ENCODE measurements around the gene ST8SIA4.
A peak's percentile ranks its signal among the peaks of the same experiment; 100 is the strongest.

ST8SIA4 gene

DNA sequence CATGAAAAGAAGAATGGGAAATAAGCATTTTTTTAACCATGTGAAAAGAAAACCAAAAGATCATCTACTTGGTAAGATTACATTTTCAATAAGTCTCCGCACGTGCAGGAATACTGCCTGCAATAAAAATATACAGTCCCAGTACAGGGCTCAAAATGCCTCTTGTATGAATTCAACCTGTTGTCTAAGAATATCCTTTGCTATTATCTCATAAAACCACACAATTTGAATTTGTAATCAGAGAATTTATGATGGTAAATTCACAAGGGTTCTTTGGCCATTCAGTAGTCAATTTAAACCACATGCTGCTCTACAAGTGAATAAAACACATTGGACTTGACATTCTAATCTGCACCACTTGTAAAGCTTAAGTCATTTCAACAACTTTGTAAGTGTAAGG lies 46.6 kb downstream of the ST8SIA4 start:
- H3K36me3 Mint-ChIP-seq, result peaks cover 34 to 44% of the 10 kb centered on the region in 2 donors
- peak overlapping the region; percentile 71 for H3K27ac Mint-ChIP-seq
- no peak for DNase-seq
- H3K4me1 Mint-ChIP-seq, result peaks cover 35 to 62% of the 10 kb centered on the region in 2 donors
- H3K27me3 Mint-ChIP-seq, result no peaks in the 10 kb centered on the region
- H3K9me3 Mint-ChIP-seq, result peaks cover 2 to 13% of the 10 kb centered on the region in 2 donors
- no peak for ATAC-seq (replicated peaks)
- peak overlapping the region; percentile 35 to 53 for H3K4me3 Mint-ChIP-seq

GRCh38 chr5:100855937-100856430 lies 47.1 kb downstream of the ST8SIA4 start:
- ATAC-seq (replicated peaks), result no peak
- no peaks in the 10 kb centered on the region for H3K27me3 Mint-ChIP-seq
- H3K9me3 Mint-ChIP-seq, result peaks cover 2 to 13% of the 10 kb centered on the region in 2 donors
- peak overlapping the region; percentile 71 for H3K27ac Mint-ChIP-seq
- no peak for DNase-seq
- H3K4me1 Mint-ChIP-seq, result peaks cover 31 to 57% of the 10 kb centered on the region in 2 donors
- peaks cover 33 to 40% of the 10 kb centered on the region in 2 donors for H3K36me3 Mint-ChIP-seq
- H3K4me3 Mint-ChIP-seq, result peak overlapping the region; percentile 27 to 35

- H3K9me3 Mint-ChIP-seq, result peaks cover 1 to 8% of the 10 kb centered on the region in 2 donors
- DNase-seq, result no peak
- no peaks in the 10 kb centered on the region for H3K27me3 Mint-ChIP-seq
- peaks cover 31 to 34% of the 10 kb centered on the region in 2 donors for H3K36me3 Mint-ChIP-seq
- no peak for ATAC-seq (replicated peaks)
- H3K27ac Mint-ChIP-seq, result peak overlapping the region; percentile 88
- peak overlapping the region in 1 of 2 donors; percentile 36 for H3K4me3 Mint-ChIP-seq
- H3K4me1 Mint-ChIP-seq, result peaks cover 27 to 50% of the 10 kb centered on the region in 2 donors
Observed at GRCh38 chr5:100855295-100855694, 47.8 kb downstream of the ST8SIA4 start.

DNA sequence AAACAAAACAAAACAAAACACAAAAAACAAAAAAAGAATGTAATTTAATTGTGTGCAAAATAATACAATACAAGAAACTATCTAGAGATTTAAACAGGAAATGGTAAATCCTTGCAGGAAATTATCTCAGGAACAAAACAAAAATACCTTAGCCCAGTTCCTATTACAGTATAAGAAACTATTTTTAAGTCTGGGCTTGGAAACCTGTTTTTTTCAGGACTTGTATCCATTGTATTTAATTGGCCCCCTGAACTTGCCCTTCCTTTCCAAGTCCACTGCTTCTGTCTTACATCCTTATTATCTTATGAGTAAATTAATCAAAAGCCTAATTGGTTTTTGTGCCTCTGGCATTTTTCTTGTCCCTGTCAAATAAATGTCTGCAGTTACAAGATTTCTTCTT lies 48.5 kb downstream of the ST8SIA4 start:
- H3K4me3 Mint-ChIP-seq, result peak overlapping the region in 1 of 2 donors; percentile 36
- H3K27ac Mint-ChIP-seq, result peak overlapping the region; percentile 88
- H3K4me1 Mint-ChIP-seq, result peaks cover 24 to 46% of the 10 kb centered on the region in 2 donors
- no peaks in the 10 kb centered on the region for H3K27me3 Mint-ChIP-seq
- H3K9me3 Mint-ChIP-seq, result peaks cover 0 to 5% of the 10 kb centered on the region in 2 donors
- H3K36me3 Mint-ChIP-seq, result peaks cover 27 to 31% of the 10 kb centered on the region in 2 donors
- no peak for DNase-seq
- ATAC-seq (replicated peaks), result no peak

DNA sequence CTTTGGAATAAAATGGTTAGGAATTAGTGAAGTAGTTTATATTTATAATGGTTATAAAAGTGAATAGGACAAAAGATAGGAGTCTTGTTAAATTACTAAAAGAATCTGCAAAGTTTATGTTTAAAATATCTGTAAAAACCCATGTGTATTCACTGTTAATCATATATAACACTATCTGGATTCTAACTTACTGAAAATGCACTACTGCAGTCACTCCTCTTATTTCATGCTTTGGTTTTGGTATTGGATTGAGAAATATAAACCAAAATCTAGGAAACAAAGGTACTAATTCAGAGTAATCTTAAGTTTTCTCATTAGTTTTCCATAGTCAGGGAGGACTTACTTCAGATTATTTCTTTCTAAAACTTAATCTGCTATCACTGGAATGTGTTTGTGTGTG lies 49.5 kb downstream of the ST8SIA4 start:
- no peak for ATAC-seq (replicated peaks)
- DNase-seq, result no peak
- peaks cover 0 to 5% of the 10 kb centered on the region in 2 donors for H3K9me3 Mint-ChIP-seq
- peak overlapping the region; percentile 37 to 69 for H3K4me3 Mint-ChIP-seq
- H3K4me1 Mint-ChIP-seq, result peaks cover 22 to 43% of the 10 kb centered on the region in 2 donors
- H3K27ac Mint-ChIP-seq, result peak overlapping the region; percentile 86
- no peaks in the 10 kb centered on the region for H3K27me3 Mint-ChIP-seq
- peaks cover 26 to 34% of the 10 kb centered on the region in 2 donors for H3K36me3 Mint-ChIP-seq

DNA sequence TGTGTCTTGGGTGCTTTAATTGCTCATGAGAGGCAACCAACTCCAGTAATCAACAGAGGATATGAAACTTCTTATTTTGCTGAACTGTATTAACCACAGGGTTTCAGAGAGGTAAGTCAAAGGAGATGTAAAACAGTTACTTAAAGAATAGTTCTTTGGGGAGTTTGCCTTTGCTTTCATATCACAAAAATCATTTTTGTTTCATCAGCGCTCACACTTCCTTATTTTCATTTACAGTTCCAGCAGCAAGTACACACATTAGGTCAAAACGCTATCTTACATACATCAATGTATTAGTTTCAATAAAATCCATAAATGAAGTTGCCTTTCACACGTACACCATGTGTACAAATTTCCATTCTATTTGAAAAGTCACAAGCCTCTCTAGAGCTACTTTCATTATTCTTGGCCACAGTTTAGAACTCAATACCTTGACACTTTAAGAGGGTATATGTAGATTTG lies 50.1 kb downstream of the ST8SIA4 start:
- H3K36me3 Mint-ChIP-seq, result peaks cover 24 to 31% of the 10 kb centered on the region in 2 donors
- DNase-seq (no peak), ATAC-seq (replicated peaks) (peak; percentile 97 to 98)
- no peaks in the 10 kb centered on the region for H3K27me3 Mint-ChIP-seq
- peaks cover 0 to 5% of the 10 kb centered on the region in 2 donors for H3K9me3 Mint-ChIP-seq
- peaks cover 22 to 39% of the 10 kb centered on the region in 2 donors for H3K4me1 Mint-ChIP-seq
- peak overlapping the region; percentile 76 for H3K27ac Mint-ChIP-seq
- H3K4me3 Mint-ChIP-seq, result peak overlapping the region; percentile 37 to 69

DNA sequence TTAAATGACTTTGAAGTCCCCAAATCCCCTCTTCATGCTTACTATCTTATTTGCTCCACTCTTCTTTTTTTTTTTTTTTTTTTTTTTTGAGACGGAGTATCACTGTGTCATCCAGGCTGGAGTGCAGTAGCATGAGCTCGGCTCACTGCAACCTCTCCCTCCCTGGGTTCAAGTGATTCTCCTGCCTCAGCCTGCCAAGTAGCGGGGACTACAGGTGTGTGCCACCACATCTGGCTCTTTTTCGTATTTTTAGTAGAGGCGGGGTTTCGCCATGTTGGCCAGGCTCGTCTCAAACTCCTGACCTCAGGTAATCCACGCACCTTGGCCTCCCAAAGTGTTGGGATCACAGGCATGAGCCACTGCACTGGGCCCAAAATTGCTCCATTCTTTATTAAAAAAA lies 51.0 kb downstream of the ST8SIA4 start:
- peaks cover 0 to 5% of the 10 kb centered on the region in 2 donors for H3K9me3 Mint-ChIP-seq
- no peaks in the 10 kb centered on the region for H3K27me3 Mint-ChIP-seq
- peaks cover 24 to 39% of the 10 kb centered on the region in 2 donors for H3K4me1 Mint-ChIP-seq

DNA sequence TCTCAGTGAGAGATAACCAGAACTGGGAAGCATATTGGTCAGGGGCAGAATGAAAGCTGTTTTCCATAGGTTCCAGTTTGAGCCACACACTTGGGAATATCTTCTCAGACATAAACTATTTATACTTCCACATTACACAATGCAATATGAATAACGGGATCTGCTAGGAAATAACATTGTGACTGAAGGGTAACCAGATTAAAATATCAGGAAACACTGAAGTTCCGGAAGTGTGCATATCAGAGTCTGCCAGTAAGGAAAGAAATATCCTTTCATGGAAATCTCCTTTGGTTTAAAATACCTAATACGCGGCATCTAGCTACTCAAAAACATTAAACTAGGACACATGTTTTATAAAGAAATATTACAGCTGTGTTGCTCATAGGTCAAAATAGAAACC lies 56.3 kb downstream of the ST8SIA4 start:
- Mint-ChIP-seq H3K4me3 (no peak overlapping the region), H3K9me3 (peaks cover 2 to 5% of the 10 kb centered on the region in 2 donors), H3K27me3 (no peaks in the 10 kb centered on the region), H3K27ac (no peak overlapping the region), H3K36me3 (peaks cover 14 to 32% of the 10 kb centered on the region in 2 donors), H3K4me1 (peaks cover 17 to 31% of the 10 kb centered on the region in 2 donors)
- DNase-seq (no peak), ATAC-seq (replicated peaks) (no peak)

More for the DNA sequence above, 51.0 kb downstream of the ST8SIA4 start:
- Mint-ChIP-seq H3K27ac (peak overlapping the region; percentile 51), H3K4me3 (no peak overlapping the region), H3K36me3 (peaks cover 24 to 31% of the 10 kb centered on the region in 2 donors)
- no peak for ATAC-seq (replicated peaks)
- DNase-seq, result no peak

GRCh38 chr5:100842080-100842479 lies 61.0 kb downstream of the ST8SIA4 start:
- DNase-seq (no peak), ATAC-seq (replicated peaks) (no peak)
- peaks cover 14 to 42% of the 10 kb centered on the region in 2 donors for H3K36me3 Mint-ChIP-seq
- H3K27ac Mint-ChIP-seq, result peak overlapping the region; percentile 93
- peaks cover 2 to 5% of the 10 kb centered on the region in 2 donors for H3K9me3 Mint-ChIP-seq
- H3K27me3 Mint-ChIP-seq, result no peaks in the 10 kb centered on the region
- peak overlapping the region in 1 of 2 donors; percentile 16 for H3K4me3 Mint-ChIP-seq
- H3K4me1 Mint-ChIP-seq, result peaks cover 34 to 60% of the 10 kb centered on the region in 2 donors

DNA sequence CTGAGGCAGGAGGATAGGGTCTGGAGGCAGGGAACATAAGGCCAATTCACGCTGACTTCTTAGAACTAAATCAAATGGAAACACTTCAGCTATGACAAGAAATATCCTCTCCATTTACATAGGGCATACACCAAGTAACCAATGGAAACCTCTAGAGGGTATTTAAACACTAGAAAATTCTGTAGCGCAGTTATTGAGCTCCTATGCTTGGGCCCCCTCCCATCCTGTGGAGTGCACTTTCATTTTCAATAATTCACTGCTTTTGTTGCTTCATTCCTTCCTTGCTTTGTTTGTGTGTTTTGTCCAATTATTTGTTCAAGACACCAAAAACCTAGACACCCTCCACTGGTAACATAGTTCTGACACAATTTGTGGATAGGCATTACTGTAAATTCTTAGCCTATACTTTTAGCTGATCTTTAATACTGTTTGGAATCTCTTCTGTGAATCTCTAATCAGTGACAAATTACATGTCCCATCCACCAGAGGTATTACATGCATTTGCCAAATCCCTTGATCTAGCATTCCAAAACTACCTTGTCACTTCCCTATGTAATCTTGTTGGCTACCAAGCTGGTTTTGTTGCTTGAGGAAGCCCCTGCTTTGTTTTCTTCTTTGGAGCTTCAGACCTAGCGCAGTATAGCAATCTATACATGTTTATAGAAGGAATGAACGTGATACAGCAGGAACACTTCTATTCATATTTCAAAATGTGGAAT lies 61.6 kb downstream of the ST8SIA4 start:
- peaks cover 36 to 61% of the 10 kb centered on the region in 2 donors for H3K4me1 Mint-ChIP-seq
- H3K9me3 Mint-ChIP-seq, result peaks cover 2 to 5% of the 10 kb centered on the region in 2 donors
- H3K36me3 Mint-ChIP-seq, result peaks cover 14 to 43% of the 10 kb centered on the region in 2 donors
- peak overlapping the region; percentile 93 for H3K27ac Mint-ChIP-seq
- no peaks in the 10 kb centered on the region for H3K27me3 Mint-ChIP-seq
- no peak for DNase-seq
- H3K4me3 Mint-ChIP-seq, result peak overlapping the region; percentile 52 to 67
- no peak for ATAC-seq (replicated peaks)

GRCh38 chr5:100840789-100841188 lies 62.3 kb downstream of the ST8SIA4 start:
- H3K27me3 Mint-ChIP-seq, result no peaks in the 10 kb centered on the region
- no peaks in the 10 kb centered on the region for H3K9me3 Mint-ChIP-seq
- H3K36me3 Mint-ChIP-seq, result peaks cover 11 to 39% of the 10 kb centered on the region in 2 donors
- peak; percentile 27 to 45 for ATAC-seq (replicated peaks)
- H3K4me1 Mint-ChIP-seq, result peaks cover 33 to 53% of the 10 kb centered on the region in 2 donors
- peak overlapping the region; percentile 93 for H3K27ac Mint-ChIP-seq
- H3K4me3 Mint-ChIP-seq, result peak overlapping the region; percentile 52 to 67
- DNase-seq, result no peak

DNA sequence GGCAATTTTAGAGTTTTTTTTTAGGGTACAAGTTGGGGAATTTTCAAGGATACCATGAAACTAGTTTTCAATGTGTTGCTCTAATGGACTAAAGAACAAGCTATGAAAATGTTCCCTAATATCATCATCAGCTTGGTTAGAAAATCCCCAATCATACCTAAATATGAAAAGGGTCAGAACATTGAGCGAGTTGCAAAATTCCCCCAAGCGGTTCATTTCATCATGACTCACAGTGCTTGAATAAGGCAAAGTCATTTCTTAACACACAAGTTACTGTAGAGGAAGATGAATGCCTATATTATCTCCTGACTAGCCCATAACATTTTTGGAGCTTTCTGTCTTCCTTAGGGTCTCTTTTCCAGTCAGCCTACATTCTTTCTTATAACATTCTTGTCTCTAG lies 62.7 kb downstream of the ST8SIA4 start:
- ATAC-seq (replicated peaks) (peak; percentile 94 to 97), DNase-seq (peak; percentile 43)
- Mint-ChIP-seq H3K36me3 (peaks cover 11 to 42% of the 10 kb centered on the region in 2 donors), H3K4me1 (peaks cover 33 to 53% of the 10 kb centered on the region in 2 donors), H3K4me3 (no peak overlapping the region), H3K27me3 (no peaks in the 10 kb centered on the region), H3K27ac (peak overlapping the region; percentile 93), H3K9me3 (no peaks in the 10 kb centered on the region)

DNA sequence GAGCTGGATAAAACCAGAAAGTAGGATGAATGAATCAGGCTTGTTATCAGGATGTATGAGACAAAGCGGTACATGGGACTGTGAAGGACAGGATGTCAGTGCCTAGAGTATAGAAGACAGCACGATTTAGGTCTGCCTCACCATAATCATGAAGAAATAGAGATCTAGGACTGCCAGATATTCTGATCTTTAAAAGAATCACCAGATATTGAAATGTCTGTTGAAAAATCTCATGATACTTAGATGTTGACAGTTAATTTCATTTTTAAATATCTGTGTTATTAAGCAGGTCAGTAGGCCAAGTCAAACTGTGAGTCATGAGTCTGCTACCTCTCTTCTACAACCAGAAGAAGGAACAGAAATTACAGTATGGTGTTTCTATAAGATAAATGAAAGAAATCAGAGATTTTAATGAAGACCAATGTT lies 65.0 kb downstream of the ST8SIA4 start:
- peak overlapping the region; percentile 5 for H3K27ac Mint-ChIP-seq
- peaks cover 30 to 43% of the 10 kb centered on the region in 2 donors for H3K4me1 Mint-ChIP-seq

GRCh38 chr5:100834519-100834918 lies 68.6 kb downstream of the ST8SIA4 start:
- peak overlapping the region; percentile 37 for H3K27ac Mint-ChIP-seq
- H3K36me3 Mint-ChIP-seq, result peaks cover 1 to 35% of the 10 kb centered on the region in 2 donors
- peaks cover 20 to 25% of the 10 kb centered on the region in 2 donors for H3K4me1 Mint-ChIP-seq
- ATAC-seq (replicated peaks) (no peak), DNase-seq (no peak)
- no peaks in the 10 kb centered on the region for H3K27me3 Mint-ChIP-seq
- H3K4me3 Mint-ChIP-seq, result no peak overlapping the region
- H3K9me3 Mint-ChIP-seq, result no peaks in the 10 kb centered on the region

More for the DNA sequence above, 65.0 kb downstream of the ST8SIA4 start:
- no peaks in the 10 kb centered on the region for H3K27me3 Mint-ChIP-seq
- H3K4me3 Mint-ChIP-seq, result no peak overlapping the region
- ATAC-seq (replicated peaks) (peak in 1 of 2 donors; percentile 46), DNase-seq (no peak)
- peaks cover 3 to 33% of the 10 kb centered on the region in 2 donors for H3K36me3 Mint-ChIP-seq
- no peaks in the 10 kb centered on the region for H3K9me3 Mint-ChIP-seq

Data from stimulated activated naive B cell treated with anti-CD40 and anti-IgM and Interleukin-4, amounts not matched to agents 10 μg/mL and 1 μg/mL and 100 μg/mL, for 72 hours (primary cell).